ENCODE measurements around the gene ZDHHC7. TPM values are rescaled to one million over a fixed set of nuclear protein-coding genes. Genes with fewer than 3 reads are reported as not detected.

The ZDHHC7 gene
- total and polyA plus RNA-seq, 2 of the 8 experiments (the other 6 are each of a cell fraction or from before 2014, with no cell fraction given): 40.5 to 56.3 TPM

GRCh38 chr16:84928679-84929420, 82.5 kb downstream of the ZDHHC7 start:
- Histone ChIP-seq H3K27me3 (replicated peaks in 1 of 4; ENCODE audit: control insufficient read depth in 3 of 4, extremely low read depth in 1 of 4, insufficient read depth in 3 of 4, low read length in 3 of 4) (no peaks in the 10 kb centered on the region), H3K4me1 (replicated peaks in 1 of 4; ENCODE audit: control insufficient read depth in 3 of 4, insufficient read depth in 4 of 4, low read length in 3 of 4) (peaks cover 0 to 2% (median 0%) of the 10 kb centered on the region in 4 experiments; a peak in 1 of 7 replicates), H4K8ac (ENCODE audit: extremely low read depth, insufficient read depth, low read length) (peak overlapping the region; percentile 75; the same call in 1 of the 2 replicates), H2AFZ (ENCODE audit: low read length) (no peak overlapping the region), H3K9me3 (ENCODE audit: insufficient read depth in 2 of 2, low read depth in 1 of 2, low read length in 1 of 2) (0 out of 4 replicates have a peak, but pooled peaks cover 0 to 3% of the 10 kb centered on the region in 2 experiments), H3K9ac (replicated peaks in 1 of 4; ENCODE audit: extremely low read depth in 1 of 4, low read depth in 3 of 4, low read length in 3 of 4) (no peak overlapping the region), H2BK5ac (ENCODE audit: low read depth, low read length) (no peak overlapping the region), H4K5ac (ENCODE audit: insufficient read length, low read depth, low read length) (no peak overlapping the region), H3K23me2 (ENCODE audit: low read depth, low read length) (peaks cover 7% of the 10 kb centered on the region; the same call in 1 of the 2 replicates), H2BK120ac (replicated peaks; ENCODE audit: low read depth, low read length) (no peak overlapping the region), H3K79me2 (ENCODE audit: control insufficient read depth in 1 of 2, insufficient read depth in 2 of 2, low read length in 2 of 2) (no peaks in the 10 kb centered on the region), H3K4me3 (ENCODE audit: extremely low read depth in 1 of 4, insufficient read depth in 2 of 4, low read depth in 3 of 4, low read length in 4 of 4) (no peak overlapping the region), H3K79me1 (ENCODE audit: low read depth, low read length) (no peaks in the 10 kb centered on the region), H3K27ac (ENCODE audit: low read depth, low read length) (no peak overlapping the region; the same call in 1 of the 2 replicates), H4K20me1 (replicated peaks in 1 of 2; ENCODE audit: control insufficient read depth in 1 of 2, insufficient read depth in 2 of 2, low read length in 2 of 2) (peaks cover 0 to 2% of the 10 kb centered on the region in 2 experiments), H2AK5ac (ENCODE audit: low read depth, low read length) (no peak overlapping the region), H2BK15ac (ENCODE audit: low read length) (no peak overlapping the region), H3K36me3 (ENCODE audit: control insufficient read depth in 2 of 4, insufficient read depth in 4 of 4, low read length in 3 of 4) (no peaks in the 10 kb centered on the region), H2BK20ac (ENCODE audit: low read length) (no peak overlapping the region), H3K14ac (ENCODE audit: insufficient read length) (no peak overlapping the region), H3K56ac (replicated peaks; ENCODE audit: insufficient read length, low read depth, low read length) (no peak overlapping the region), H3K18ac (ENCODE audit: extremely low read depth, low read length) (no peak overlapping the region), H3K23ac (ENCODE audit: insufficient read length) (no peak overlapping the region), H4K91ac (replicated peaks; ENCODE audit: insufficient read length, low read length) (no peak overlapping the region), H3K4me2 (ENCODE audit: insufficient read depth in 1 of 2, low read depth in 2 of 2, low read length in 2 of 2) (no peak overlapping the region), H2BK12ac (ENCODE audit: low read depth, low read length) (no peak overlapping the region), H3K4ac (replicated peaks; ENCODE audit: insufficient read length, low read depth, low read length) (no peak overlapping the region)
- ChIA-PET POLR2A (ENCODE audit: partially characterized antibody) (interaction anchor here (0.5 kb wide), 1 partner anchor 47 kb away, joined by 3 read pairs; no protein-coding TSS in a partner anchor), CTCF (ENCODE audit: partially characterized antibody) (interaction anchor here (0.9 to 6.3 kb wide), 8 partner anchors 16 to 1589 kb away, joined by 3 to 170 read pairs (median 4); no protein-coding TSS in a partner anchor)
- no peak for TF ChIP-seq HDAC6 (IDR thresholded peaks at IDR 0.05; ENCODE audit: low read depth, low read length)
- no peak for TF ChIP-seq MAX (IDR thresholded peaks at IDR 0.05)
- TF ChIP-seq TAF7 (optimal IDR thresholded peaks at IDR 0.05; ENCODE audit: borderline replicate concordance, low read depth, low read length): no peak
- TF ChIP-seq JUN (IDR thresholded peaks at IDR 0.05; ENCODE audit: low read depth, low read length): no peak
- WGBS, 2 experiments (ENCODE audit: extremely low coverage in 1 of 2, insufficient coverage in 1 of 2, insufficient read length in 1 of 2, insufficient replicate concordance in 2 of 2, low coverage in 1 of 2, low lambda C conversion rate in 2 of 2, missing lambda C conversion rate in 1 of 2): 88% methylated on average over 16 of the region's 16 CpGs; no CpG with 5 or more reads in 1 of the 2 experiments
- no peak for FAIRE-seq
- no peak for DNase-seq (ENCODE audit: low read depth in 1 of 2, low spot score in 2 of 2)

Data from H1 (cell line).